ENCODE data around the gene FGF22.

DNA sequence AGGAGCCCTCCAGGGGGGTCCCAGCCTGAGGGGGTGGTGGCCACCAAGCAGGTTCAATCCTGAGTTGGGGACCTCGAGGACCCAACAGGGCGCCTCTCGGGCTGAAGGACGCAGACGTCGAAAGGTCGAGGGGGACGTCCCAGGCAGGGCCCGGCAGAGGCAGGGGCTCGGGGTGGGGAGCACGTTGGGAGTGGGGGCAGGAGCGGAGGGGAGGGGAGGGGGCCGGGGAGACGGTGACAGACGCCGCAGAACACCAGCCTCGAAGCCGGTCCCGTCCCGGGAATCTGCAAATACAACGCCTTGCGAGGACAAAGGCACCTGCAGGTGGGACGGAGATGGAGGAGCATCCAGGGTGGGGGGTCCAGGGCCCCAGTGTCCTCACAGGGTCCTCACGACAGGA, 4.1 kb downstream of the FGF22 start:
- TF ChIP-seq, protein P1, sequence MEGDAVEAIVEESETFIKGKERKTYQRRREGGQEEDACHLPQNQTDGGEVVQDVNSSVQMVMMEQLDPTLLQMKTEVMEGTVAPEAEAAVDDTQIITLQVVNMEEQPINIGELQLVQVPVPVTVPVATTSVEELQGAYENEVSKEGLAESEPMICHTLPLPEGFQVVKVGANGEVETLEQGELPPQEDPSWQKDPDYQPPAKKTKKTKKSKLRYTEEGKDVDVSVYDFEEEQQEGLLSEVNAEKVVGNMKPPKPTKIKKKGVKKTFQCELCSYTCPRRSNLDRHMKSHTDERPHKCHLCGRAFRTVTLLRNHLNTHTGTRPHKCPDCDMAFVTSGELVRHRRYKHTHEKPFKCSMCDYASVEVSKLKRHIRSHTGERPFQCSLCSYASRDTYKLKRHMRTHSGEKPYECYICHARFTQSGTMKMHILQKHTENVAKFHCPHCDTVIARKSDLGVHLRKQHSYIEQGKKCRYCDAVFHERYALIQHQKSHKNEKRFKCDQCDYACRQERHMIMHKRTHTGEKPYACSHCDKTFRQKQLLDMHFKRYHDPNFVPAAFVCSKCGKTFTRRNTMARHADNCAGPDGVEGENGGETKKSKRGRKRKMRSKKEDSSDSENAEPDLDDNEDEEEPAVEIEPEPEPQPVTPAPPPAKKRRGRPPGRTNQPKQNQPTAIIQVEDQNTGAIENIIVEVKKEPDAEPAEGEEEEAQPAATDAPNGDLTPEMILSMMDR (IDR thresholded peaks at IDR 0.05), result no peak
- no peak for TF ChIP-seq ZFX (IDR thresholded peaks at IDR 0.05; ENCODE audit: borderline replicate concordance)
